GM23248 (cell line): ENCODE results near the gene MR1. TPM values are rescaled to one million over a fixed set of nuclear protein-coding genes. Genes with fewer than 3 reads are reported as not detected.

Experiments
- DNase-seq: peaks from one replicate; pipeline ENCODE4 v3.0.0-alpha.2; 2015
- H2AFZ ChIP-seq: fragments of 200-600 bp; sonication (generic); 2 replicates; pipeline ENCODE4 v1.6.1; 2016; ENCODE audit warnings: antibody characterized with exemption
- H3F3A ChIP-seq: fragments of 200-600 bp; sonication (generic); 2 replicates; pipeline ENCODE4 v1.6.1; 2016; ENCODE audit warnings: mild to moderate bottlenecking, antibody characterized with exemption, mixed run types; ENCODE audit not compliant: insufficient read depth
- H3K27ac ChIP-seq: fragments of 200-600 bp; sonication (generic); 2 replicates; pipeline ENCODE4 v1.5.1; 2016; ENCODE audit warnings: mild to moderate bottlenecking
- H3K27me3 ChIP-seq: fragments of 200-600 bp; sonication (generic); replicated peaks from 2 replicates; pipeline ENCODE4 v1.6.1; 2016; ENCODE audit warnings: mild to moderate bottlenecking; ENCODE audit not compliant: insufficient read depth
- H3K36me3 ChIP-seq: fragments of 200-600 bp; sonication (generic); 2 replicates; pipeline ENCODE4 v1.6.1; 2016; ENCODE audit warnings: low read depth, mild to moderate bottlenecking
- H3K4me1 ChIP-seq: fragments of 200-600 bp; sonication (generic); 2 replicates; pipeline ENCODE4 v1.6.1; 2016; ENCODE audit warnings: mild to moderate bottlenecking; ENCODE audit not compliant: insufficient read depth
- H3K4me2 ChIP-seq: fragments of 200-600 bp; sonication (generic); one replicate; pipeline ENCODE4 v1.6.1; 2016; ENCODE audit warnings: mild to moderate bottlenecking; ENCODE audit not compliant: unreplicated experiment
- H3K4me3 ChIP-seq: fragments of 200-600 bp; sonication (generic); 2 replicates; pipeline ENCODE4 v1.5.1; 2016; ENCODE audit warnings: mild to moderate bottlenecking
- H3K79me2 ChIP-seq: fragments of 200-600 bp; sonication (generic); 2 replicates; pipeline ENCODE4 v1.6.1; 2016; ENCODE audit warnings: mild to moderate bottlenecking; ENCODE audit not compliant: insufficient read depth
- H3K9ac ChIP-seq: fragments of 200-600 bp; sonication (generic); 2 replicates; pipeline ENCODE4 v1.6.1; 2016; ENCODE audit warnings: mild to moderate bottlenecking
- H3K9me2 ChIP-seq: fragments of 200-600 bp; sonication (generic); 2 replicates; pipeline ENCODE4 v1.6.1; 2016; ENCODE audit warnings: mixed run types, mild to moderate bottlenecking, moderate library complexity; ENCODE audit not compliant: insufficient read depth
- H3K9me3 ChIP-seq: fragments of 200-600 bp; sonication (generic); one replicate; pipeline ENCODE4 v1.6.1; 2017; ENCODE audit warnings: low read depth
- H4K20me1 ChIP-seq: fragments of 200-600 bp; sonication (generic); 2 replicates; pipeline ENCODE4 v1.6.0; 2016; ENCODE audit not compliant: insufficient read depth
- EZH2 ChIP-seq: fragments of 200-600 bp; sonication (generic); IDR thresholded peaks from 2 replicates; pipeline ENCODE4 v1.6.1; 2018; ENCODE audit warnings: antibody characterized with exemption, mild to moderate bottlenecking; ENCODE audit not compliant: insufficient read depth, poor library complexity, severe bottlenecking
- EZH2phosphoT487 ChIP-seq: fragments of 200-600 bp; sonication (generic); IDR thresholded peaks from 2 replicates; pipeline ENCODE4 v1.6.1; 2018; ENCODE audit warnings: antibody characterized with exemption, moderate library complexity, mild to moderate bottlenecking, low read depth; ENCODE audit not compliant: insufficient read depth
- WGBS, 2 experiments: methylation state at CpG; one replicate each; pipeline ENCODE4 v1.1.6; 2015 to 2017; ENCODE audit warnings: low lambda C conversion rate in 2 of 2, low coverage in 1 of 2; ENCODE audit errors: missing lambda C conversion rate in 2 of 2; 5-methylcytosine and 5-hydroxymethylcytosine counted together
- in situ Hi-C: fragments of 300-500 bp; cut with MboI; formaldehyde crosslinking; loops from 2 replicates; pipeline ENCODE4 v1.15.0; 2020
- polyA plus RNA-seq: library from polyadenylated mRNA; unstranded; fragments of >200 nt; fragmentation: Nextera tagmentation; extraction: Ambion mirVana; gene quantifications from 2 replicates; pipeline ENCODE4 v1.2.1, GENCODE V29; 2016
- total RNA-seq: library from RNA; depleted of rRNA; stranded (reverse); fragments of >200 nt; shearing (Covaris generic); gene quantifications from 2 replicates; pipeline ENCODE4 v1.2.3, GENCODE V29; 2014

MR1 gene
- total and polyA plus RNA-seq, 2 experiments from 2014 or later, result 25.2 to 26.2 TPM

DNA sequence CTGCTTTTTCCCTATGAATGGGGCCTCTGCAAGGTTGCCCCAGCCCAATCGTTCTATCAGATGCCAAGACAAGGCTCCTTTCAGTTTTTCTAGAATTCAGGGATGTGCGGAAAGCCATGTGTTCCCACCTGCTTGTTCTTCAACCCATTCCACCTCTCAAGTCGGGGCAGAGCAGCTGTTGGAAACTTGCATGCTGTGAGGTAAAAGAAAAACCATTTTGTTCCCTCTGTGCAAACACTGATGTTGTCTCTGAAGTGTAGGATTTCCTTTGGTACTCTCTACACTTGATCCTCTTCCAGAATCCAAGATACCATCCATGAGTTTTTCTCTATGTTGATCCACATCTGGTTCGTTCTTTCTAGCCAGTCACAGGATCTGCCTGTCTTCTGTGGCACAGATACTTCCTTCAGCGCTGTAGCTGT lies 62.0 kb downstream of the MR1 start:
- Histone ChIP-seq H3K9ac (peak overlapping the region; percentile 60), H3K9me2 (no peaks in the 10 kb centered on the region), H3K4me3 (peak overlapping the region; percentile 44), H3K36me3 (peaks cover 21% of the 10 kb centered on the region; the same call in 1 of the 2 replicates), H3K27me3 (no peaks in the 10 kb centered on the region), H3K4me1 (peaks cover 86% of the 10 kb centered on the region), H4K20me1 (no peaks in the 10 kb centered on the region; the same call in 1 of the 2 replicates), H3F3A (peaks cover 92% of the 10 kb centered on the region), H3K4me2 (peak overlapping the region; percentile 76), H3K27ac (peak overlapping the region; percentile 84), H2AFZ (no peak overlapping the region), H3K79me2 (peaks cover 32% of the 10 kb centered on the region), H3K9me3 (no peaks in the 10 kb centered on the region)
- TF ChIP-seq EZH2 (no peak), EZH2phosphoT487 (no peak)
- DNase-seq, result no peak
- WGBS, 2 experiments, result 15 to 16% methylated on average over 5 of the region's 5 CpGs
- in situ Hi-C loops, result no loop called here

DNA sequence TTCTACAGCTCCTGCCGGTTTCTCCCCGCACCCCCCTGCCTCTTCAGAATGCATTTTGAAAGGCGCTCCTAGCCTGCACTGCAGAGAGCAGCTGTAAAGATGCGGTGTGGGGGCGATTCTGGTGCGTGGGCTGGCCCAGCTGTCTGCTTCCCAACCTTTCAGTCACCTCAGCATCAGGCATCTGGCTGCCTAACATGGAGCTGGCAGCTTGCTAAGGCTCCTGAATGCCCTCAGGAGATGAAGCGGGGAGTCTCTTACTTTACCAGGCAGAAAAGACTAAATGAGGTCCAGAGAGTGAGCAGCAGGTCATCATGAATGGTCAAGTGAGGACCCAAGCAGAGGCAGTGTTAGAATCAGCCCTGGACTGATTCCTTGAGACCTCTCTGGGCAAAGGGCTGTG lies 63.5 kb downstream of the MR1 start:
- no peak for TF ChIP-seq EZH2
- no peak for TF ChIP-seq EZH2phosphoT487
- peaks cover 87% of the 10 kb centered on the region for H3K4me1 ChIP-seq

DNA sequence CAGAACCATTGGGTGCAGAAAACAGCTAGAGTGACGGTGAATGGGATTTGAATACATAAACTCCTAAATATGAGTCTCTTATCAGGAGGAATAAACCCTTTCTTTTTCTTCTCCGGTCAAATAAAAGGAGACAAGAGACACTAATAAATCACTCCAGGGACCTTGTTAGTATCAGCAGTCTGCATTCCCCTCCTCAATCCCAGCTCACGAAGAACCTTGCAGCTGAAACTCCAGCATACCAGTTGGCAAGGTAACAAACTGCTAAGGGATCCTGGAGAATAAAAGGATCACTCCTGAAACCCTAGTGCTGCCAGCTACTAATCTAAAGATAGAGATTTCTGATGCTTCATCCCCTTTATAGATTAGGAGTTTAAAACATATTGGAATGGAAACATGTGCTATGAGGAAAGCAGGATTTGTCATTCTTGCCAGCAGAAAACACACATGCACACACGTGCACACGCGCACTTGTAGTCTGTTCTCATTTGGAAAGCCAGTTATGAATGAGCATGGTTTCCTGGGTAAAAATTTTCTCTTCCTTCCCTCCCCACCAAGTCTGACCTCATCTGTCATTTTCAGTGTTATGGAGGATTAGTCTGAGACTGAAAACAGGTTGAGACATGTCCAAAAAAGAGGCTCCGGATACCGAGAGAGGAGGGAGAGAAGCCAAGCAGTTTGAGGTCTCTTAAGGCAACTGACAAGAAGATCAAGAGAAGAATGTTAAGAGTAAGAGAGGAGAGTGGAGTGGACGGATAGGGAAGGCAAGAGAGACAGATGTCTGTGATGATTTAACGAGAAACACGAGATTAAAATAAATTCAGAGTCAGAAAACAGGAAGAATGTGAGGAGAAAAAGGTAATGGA lies 65.6 kb downstream of the MR1 start:
- no peak for TF ChIP-seq EZH2
- no peak for TF ChIP-seq EZH2phosphoT487
- H3K9me2 ChIP-seq, result no peaks in the 10 kb centered on the region
- H3K9me3 ChIP-seq, result no peaks in the 10 kb centered on the region
- H2AFZ ChIP-seq, result peak overlapping the region; percentile 64; the same call in 1 of the 2 replicates
- peak overlapping the region; percentile 44 for H3K9ac ChIP-seq
- DNase-seq, result peak; percentile 58
- no peaks in the 10 kb centered on the region for H3K36me3 ChIP-seq
- no peaks in the 10 kb centered on the region for H4K20me1 ChIP-seq
- in situ Hi-C loops, result no loop called here
- 34% methylated on average over 11 of the region's 11 CpGs for WGBS, 2 experiments
- peaks cover 80% of the 10 kb centered on the region for H3K4me1 ChIP-seq
- peaks cover 19% of the 10 kb centered on the region; the same call in 1 of the 2 replicates for H3K79me2 ChIP-seq
- H3K4me2 ChIP-seq, result peak overlapping the region; percentile 56
- H3K27me3 ChIP-seq, result no peaks in the 10 kb centered on the region
- H3K4me3 ChIP-seq, result peak overlapping the region; percentile 30
- peaks cover 78% of the 10 kb centered on the region for H3F3A ChIP-seq
- H3K27ac ChIP-seq, result peak overlapping the region; percentile 63

More for the DNA sequence above, 63.5 kb downstream of the MR1 start:
- H3K36me3 ChIP-seq, result peaks cover 9% of the 10 kb centered on the region; the same call in 1 of the 2 replicates
- peak; percentile 41 for DNase-seq
- peaks cover 17% of the 10 kb centered on the region for H3K79me2 ChIP-seq
- H4K20me1 ChIP-seq, result no peaks in the 10 kb centered on the region; the same call in 1 of the 2 replicates
- no peaks in the 10 kb centered on the region for H3K27me3 ChIP-seq
- in situ Hi-C loops, result no loop called here
- H3K27ac ChIP-seq, result no peak overlapping the region
- no peak overlapping the region for H3K9ac ChIP-seq
- no peak overlapping the region for H3K4me3 ChIP-seq
- H3K9me2 ChIP-seq, result no peaks in the 10 kb centered on the region
- peaks cover 87% of the 10 kb centered on the region for H3F3A ChIP-seq
- H2AFZ ChIP-seq, result no peak overlapping the region
- no peaks in the 10 kb centered on the region for H3K9me3 ChIP-seq
- 34 to 35% methylated on average over 7 of the region's 7 CpGs for WGBS, 2 experiments
- peak overlapping the region; percentile 76 for H3K4me2 ChIP-seq

DNA sequence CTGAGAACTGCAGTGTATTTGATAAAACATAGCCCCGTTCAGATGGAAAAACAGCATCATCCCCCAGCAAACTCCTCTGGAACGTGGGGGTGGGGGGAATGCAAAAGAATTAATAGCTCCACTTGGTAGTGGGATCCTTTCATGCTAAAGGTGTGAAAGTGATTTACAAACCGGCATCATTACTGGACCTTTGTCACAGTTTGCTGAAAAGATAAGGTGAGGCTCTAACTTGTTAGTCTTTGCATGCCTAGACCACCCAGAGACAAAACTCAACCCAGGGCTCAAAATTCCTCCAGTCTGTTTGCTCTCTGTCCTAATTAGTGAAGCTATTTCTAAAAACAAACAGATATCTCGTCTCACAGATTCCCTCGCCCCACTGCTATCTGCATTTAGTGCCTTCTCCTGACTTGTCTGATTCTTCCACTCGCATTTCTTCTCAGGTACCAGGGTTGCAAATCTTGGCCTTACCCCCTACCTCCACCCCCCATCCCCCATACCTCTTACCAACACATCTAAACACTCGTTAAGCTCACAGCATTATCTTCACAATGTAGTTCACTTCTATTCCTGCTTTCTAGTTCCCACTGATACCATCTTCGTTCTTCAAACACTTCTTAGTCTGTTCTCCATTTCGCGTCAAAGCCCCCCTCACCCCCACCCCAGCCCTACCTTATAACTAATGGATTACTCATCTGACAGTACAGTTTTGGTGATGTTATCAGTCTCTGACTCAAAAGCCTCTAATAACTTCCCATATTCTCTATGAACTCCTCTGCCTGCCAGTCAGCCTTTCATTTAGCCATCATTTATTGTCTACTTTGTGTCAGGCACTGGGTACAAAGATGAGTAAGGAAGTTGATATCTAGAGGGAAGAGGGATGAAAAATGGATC lies 66.5 kb downstream of the MR1 start:
- Histone ChIP-seq H3K79me2 (peaks cover 19% of the 10 kb centered on the region; the same call in 1 of the 2 replicates), H3K4me2 (peak overlapping the region; percentile 56), H4K20me1 (no peaks in the 10 kb centered on the region), H3K4me3 (peak overlapping the region; percentile 30; the same call in 1 of the 2 replicates), H3K36me3 (no peaks in the 10 kb centered on the region), H2AFZ (peak overlapping the region; percentile 64; the same call in 1 of the 2 replicates), H3K4me1 (peaks cover 74% of the 10 kb centered on the region), H3K9me3 (no peaks in the 10 kb centered on the region), H3K9ac (peak overlapping the region; percentile 44), H3K27ac (peak overlapping the region; percentile 63), H3F3A (peaks cover 69% of the 10 kb centered on the region), H3K9me2 (no peaks in the 10 kb centered on the region), H3K27me3 (no peaks in the 10 kb centered on the region)
- in situ Hi-C loops, result no loop called here
- 48 to 53% methylated on average over 10 of the region's 10 CpGs for WGBS, 2 experiments
- DNase-seq, result peak; percentile 38
- TF ChIP-seq EZH2, result no peak
- TF ChIP-seq EZH2phosphoT487, result no peak
